GM12874 (cell line): ENCODE measurements around the gene RCOR1.

Source experiments
- CTCF ChIP-seq: IDR thresholded peaks from 2 replicates; pipeline ENCODE4 v1.5.1; 2011; ENCODE audit warnings: low read depth, mild to moderate bottlenecking, control low read depth, low read length, moderate library complexity; ENCODE audit not compliant: insufficient read depth

RCOR1 gene

GRCh38 chr14:102604183-102604582 is 11.7 kb downstream of the RCOR1 start:
- TF ChIP-seq CTCF, result no peak

GRCh38 chr14:102605029-102605428 is 12.6 kb downstream of the RCOR1 start:
- TF ChIP-seq CTCF, result no peak

GRCh38 chr14:102606296-102606695 is 13.8 kb downstream of the RCOR1 start:
- TF ChIP-seq CTCF, result no peak

GRCh38 chr14:102608064-102608446 is 15.6 kb downstream of the RCOR1 start:
- TF ChIP-seq CTCF, result no peak

- TF ChIP-seq CTCF, result no peak
Observed at GRCh38 chr14:102610968-102611811, 18.7 kb downstream of the RCOR1 start.

GRCh38 chr14:102616318-102616717 is 23.9 kb downstream of the RCOR1 start:
- no peak for TF ChIP-seq CTCF

- no peak for TF ChIP-seq CTCF
Observed at GRCh38 chr14:102616799-102617198, 24.4 kb downstream of the RCOR1 start.
